GM12878 (cell line): ENCODE measurements around the gene SCARB1. TPM values are rescaled to one million over a fixed set of nuclear protein-coding genes. Genes with fewer than 3 reads are reported as not detected.

Source experiments
- ATAC-seq: fragments of 200-7000 bp; cut with Tn5 transposase; 3 replicates; pipeline ENCODE4 v1.9.1; 2020; ENCODE audit warnings: mild to moderate bottlenecking, moderate library complexity
- BruUV-seq: library from RNA; stranded (reverse); fragments of 400-500 nt; replicated peaks from 2 replicates; lab custom pipeline; 2021; lab: Mats Ljungman, UMichigan
- CTCF ChIA-PET: fragments of 300-600 bp; sonication (Branson Sonifier 250); formaldehyde crosslinking; extraction: SDS; loops from one replicate; lab custom pipeline; 2021; ENCODE audit warnings: inconsistent platforms; lab: Yijun Ruan, JAX
- POLR2A ChIA-PET: fragments of 350-600 bp; formaldehyde crosslinking; extraction: SDS; loops from one replicate; lab custom pipeline; 2021; ENCODE audit warnings: inconsistent platforms; lab: Charles Lee
- RAD21 ChIA-PET: fragments of 300-600 bp; sonication (Branson Sonifier 250); formaldehyde crosslinking; loops from one replicate; lab custom pipeline; 2023; ENCODE audit warnings: antibody characterized with exemption; ENCODE audit not compliant: unreplicated experiment; lab: Charles Lee
- SMC1A ChIA-PET: fragments of 300-600 bp; sonication (Branson Sonifier 250); formaldehyde crosslinking; loops from one replicate; lab custom pipeline; 2023; ENCODE audit not compliant: unreplicated experiment, uncharacterized antibody; lab: Charles Lee
- DNase-seq: peaks from one replicate; pipeline ENCODE4 v3.0.0-alpha.2; 2011; ENCODE audit warnings: low read depth, low spot score
- FAIRE-seq: peaks from 3 replicates; lab custom pipeline; 2011; peaks lifted over from hg19 to GRCh38; lab: Jason Lieb, UNC
- H2AFZ ChIP-seq: 2 replicates; pipeline ENCODE4 v1.6.0; 2011; ENCODE audit warnings: low read depth, low read length, control low read depth; ENCODE audit not compliant: control insufficient read depth
- H3K27ac ChIP-seq: 2 replicates; pipeline ENCODE4 v1.5.1; 2011; ENCODE audit warnings: control low read depth; ENCODE audit not compliant: control insufficient read depth, insufficient read depth
- H3K27me3 ChIP-seq, 2 experiments: replicated peaks in 1 of 2; 2 replicates each; pipeline versions ENCODE4 v1.6.0 to v1.6.1; 2011; ENCODE audit warnings: low read length in 1 of 2; ENCODE audit not compliant: control insufficient read depth in 2 of 2, insufficient read depth in 2 of 2
- H3K36me3 ChIP-seq, 2 experiments: 2 replicates each; pipeline ENCODE4 v1.5.1; 2011; ENCODE audit warnings: low read length in 1 of 2; ENCODE audit not compliant: control insufficient read depth in 2 of 2, insufficient read depth in 2 of 2
- H3K4me1 ChIP-seq: 2 replicates; pipeline ENCODE4 v1.6.1; 2011; ENCODE audit warnings: mild to moderate bottlenecking, low read length, moderate library complexity, mixed read lengths; ENCODE audit not compliant: control insufficient read depth, insufficient read depth
- H3K4me2 ChIP-seq: 2 replicates; pipeline ENCODE4 v1.6.0; 2011; ENCODE audit warnings: control low read depth; ENCODE audit not compliant: control insufficient read depth, insufficient read depth
- H3K4me3 ChIP-seq: fragments of 200-600 bp; sonication (generic); 2 replicates; pipeline ENCODE4 v1.5.1; 2016
- H3K79me2 ChIP-seq: 2 replicates; pipeline ENCODE4 v1.6.0; 2011; ENCODE audit warnings: low read length; ENCODE audit not compliant: control insufficient read depth, insufficient read depth
- H3K9ac ChIP-seq: 2 replicates; pipeline ENCODE4 v1.8.0; 2011; ENCODE audit warnings: low read length, control low read depth, mixed read lengths; ENCODE audit not compliant: control insufficient read depth, insufficient read depth
- H3K9me3 ChIP-seq: replicated peaks from 3 replicates; pipeline ENCODE4 v1.5.1; 2011; ENCODE audit warnings: mild to moderate bottlenecking, low read length; ENCODE audit not compliant: control insufficient read depth, insufficient read depth
- H4K20me1 ChIP-seq: 2 replicates; pipeline ENCODE4 v1.6.0; 2011; ENCODE audit not compliant: control insufficient read depth, insufficient read depth
- ATF7 ChIP-seq: fragments of 450-650 bp; IDR thresholded peaks from 2 replicates; pipeline ENCODE4 v1.6.1; 2016; ENCODE audit warnings: low read depth, mild to moderate bottlenecking
- CBFB ChIP-seq: IDR thresholded peaks from 2 replicates; pipeline ENCODE4 v1.6.1; 2016; ENCODE audit warnings: antibody characterized with exemption, low read depth
- CBX3 ChIP-seq: fragments of 200-600 bp; sonication (generic); IDR thresholded peaks from 2 replicates; pipeline ENCODE4 v1.6.1; 2016; ENCODE audit warnings: low read depth, borderline replicate concordance
- CEBPB ChIP-seq, 2 experiments: fragments of 150-350 bp in 1 of 2; IDR thresholded peaks; 2 replicates each; pipeline ENCODE4 v1.6.1; 2012 to 2014; ENCODE audit warnings: low read depth in 2 of 2, low read length in 2 of 2, borderline replicate concordance in 1 of 2, inconsistent platforms in 1 of 2
- DPF2 ChIP-seq: fragments of 450-650 bp; IDR thresholded peaks from 2 replicates; pipeline ENCODE4 v1.6.1; 2017; ENCODE audit warnings: mild to moderate bottlenecking
- GATAD2B ChIP-seq: fragments of 450-650 bp; conservative IDR thresholded peaks from 2 replicates; pipeline ENCODE4 v1.6.1; 2017; ENCODE audit warnings: low read depth, mild to moderate bottlenecking, moderate library complexity
- HDAC2 ChIP-seq: fragments of 200-600 bp; sonication (generic); IDR thresholded peaks from 2 replicates; pipeline ENCODE4 v1.6.1; 2017
- NFYA ChIP-seq: IDR thresholded peaks from 2 replicates; pipeline ENCODE4 v1.6.1; 2011; ENCODE audit warnings: low read depth, mild to moderate bottlenecking, low read length, improper control_type of control experiment, borderline replicate concordance
- NR2C2 ChIP-seq: IDR thresholded peaks from 2 replicates; pipeline ENCODE4 v1.6.1; 2011; ENCODE audit warnings: borderline replicate concordance, low read depth; ENCODE audit not compliant: control insufficient read depth, insufficient read length
- POLR2AphosphoS5 ChIP-seq: IDR thresholded peaks from 2 replicates; pipeline ENCODE4 v1.6.1; 2011; ENCODE audit warnings: mild to moderate bottlenecking, low read length, inconsistent platforms
- RUNX3 ChIP-seq: IDR thresholded peaks from 2 replicates; pipeline ENCODE4 v1.6.1; 2012; ENCODE audit warnings: low read length, inconsistent platforms
- WGBS: methylation state at CpG from one replicate; pipeline ENCODE4 v1.1.6; 2016; ENCODE audit warnings: low lambda C conversion rate; ENCODE audit not compliant: insufficient replicate concordance, insufficient coverage; ENCODE audit errors: missing lambda C conversion rate; 5-methylcytosine and 5-hydroxymethylcytosine counted together
- in situ Hi-C: fragments of 300-500 bp; cut with MboI; formaldehyde crosslinking; loops from 9 replicates; pipeline ENCODE4 v1.14.3; 2018; ENCODE audit warnings: mixed read lengths
- intact Hi-C: fragments of 100-400 bp; cut with micrococcal nuclease; formaldehyde crosslinking; loops from one replicate; pipeline ENCODE4 v1.14.2; 2022; ENCODE audit not compliant: unreplicated experiment
- polyA plus RNA-seq, 11 experiments: library from polyadenylated mRNA; depleted of rRNA in 4 of 11; unstranded in 6 of 11; stranded (reverse) in 5 of 11; fragments of >200 nt; fragmentation: Nextera tagmentation in 4 of 11; fragmentation: Illumina TruSeq in 1 of 11; extraction: Ambion mirVana in 4 of 11; extraction: Trizol in 1 of 11; gene quantifications; 1 replicate in 1 of 11; 2 replicates in 10 of 11; pipeline versions ENCODE4 v1.2.1 to v1.2.3, GENCODE V29; 2011 to 2016; ENCODE audit warnings: inconsistent platforms in 2 of 11, missing spikeins in 2 of 11, low read depth in 1 of 11
- total RNA-seq, 4 experiments: library from RNA; depleted of rRNA in 3 of 4; stranded (reverse); fragments of >200 nt in 3 of 4; fragmentation: Illumina TruSeq in 1 of 4; extraction: Trizol in 1 of 4; gene quantifications; 2 replicates each; pipeline versions ENCODE4 v1.2.1 to v1.2.3, GENCODE V29; 2013 to 2021
- TF ChIP-seq, protein P1 (sequence below): IDR thresholded peaks from 2 replicates; pipeline ENCODE4 v1.6.1; 2012; ENCODE audit warnings: improper control_type of control experiment, low read depth, low read length; ENCODE audit not compliant: insufficient replicate concordance
- TF ChIP-seq, protein P2 (sequence below): fragments of 450-650 bp; IDR thresholded peaks from 2 replicates; pipeline ENCODE4 v1.6.1; 2017; ENCODE audit warnings: mild to moderate bottlenecking
- TF ChIP-seq, protein P3 (sequence below): fragments of 450-650 bp; IDR thresholded peaks from 2 replicates; pipeline ENCODE4 v1.6.1; 2014; ENCODE audit warnings: mild to moderate bottlenecking

SCARB1 gene
- total and polyA plus RNA-seq, 10 of the 15 experiments (the other 5 are each of a cell fraction or from before 2014, with no cell fraction given): 0.34 to 104 (median 63.1) TPM

DNA sequence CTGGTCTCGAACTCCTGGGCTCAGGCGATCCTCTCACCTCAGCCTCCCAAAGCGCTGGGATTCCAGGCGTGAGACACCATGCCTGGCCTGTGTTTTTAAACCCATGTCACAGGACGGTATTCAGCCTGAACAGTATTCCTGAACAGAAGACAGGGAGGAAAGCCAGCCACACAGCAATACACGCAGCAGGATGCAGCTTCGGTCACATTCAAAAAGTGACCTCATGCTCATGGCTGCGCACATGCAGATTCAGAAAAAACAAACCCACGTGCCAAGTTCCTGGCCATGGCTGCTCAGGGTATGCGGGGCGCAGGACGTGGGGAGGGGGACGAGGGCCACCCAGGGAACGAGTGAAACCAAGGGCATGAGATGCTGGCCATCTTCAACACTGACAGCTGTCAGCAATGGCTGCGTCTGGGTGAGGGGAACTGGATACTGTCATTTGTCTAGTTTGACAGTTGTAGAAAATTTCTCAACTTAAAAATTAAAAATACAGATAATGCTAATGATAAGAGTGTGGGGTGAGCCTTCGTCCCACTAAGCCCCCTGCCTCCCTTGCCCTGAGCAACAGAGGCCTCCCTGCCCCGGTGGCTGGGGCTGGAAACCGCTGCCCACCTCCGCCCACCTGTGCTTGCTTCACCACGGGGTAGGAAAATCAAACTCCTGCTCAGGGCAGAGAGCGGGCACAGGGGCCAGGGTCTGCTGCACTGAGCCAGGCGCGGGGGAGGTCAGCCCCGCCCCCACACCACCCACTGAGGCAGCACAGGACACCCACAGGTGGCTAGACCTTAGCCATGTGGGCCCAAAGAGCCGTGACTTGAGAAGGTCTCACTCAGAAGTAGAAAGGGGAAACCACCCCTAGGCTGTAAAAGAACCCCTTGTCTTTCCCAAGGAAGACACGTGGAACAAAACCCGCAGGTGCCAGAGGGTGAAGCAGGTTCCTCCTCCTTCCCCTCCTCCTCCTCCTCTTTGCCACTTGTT lies 84.2 kb downstream of the SCARB1 start:
- peaks cover 10 to 17% of the 10 kb centered on the region in 2 experiments; a peak in 3 of 4 replicates for H3K36me3 ChIP-seq
- H3K4me2 ChIP-seq: peak overlapping the region; percentile 26; the same call in 1 of the 2 replicates
- 53% methylated on average over 27 of the region's 27 CpGs for WGBS
- H3K27me3 ChIP-seq: no peaks in the 10 kb centered on the region
- ChIA-PET SMC1A (interaction anchor here (1.0 kb wide), 1 partner anchor 127 kb away, joined by 4 read pairs; no protein-coding TSS in a partner anchor), CTCF (interaction anchor here (0.6 to 2.2 kb wide), 3 partner anchors 16 to 127 kb away, joined by 3 to 10 read pairs (median 4); no protein-coding TSS in a partner anchor), POLR2A (no interaction called here), RAD21 (interaction anchor here (0.6 kb wide), 1 partner anchor 140 kb away, joined by 3 read pairs; no protein-coding TSS in a partner anchor)
- H2AFZ ChIP-seq: no peak overlapping the region
- FAIRE-seq: peak; percentile 47
- H3K4me1 ChIP-seq: peaks cover 43% of the 10 kb centered on the region
- H3K9me3 ChIP-seq: no peaks in the 10 kb centered on the region; the same call in 1 of the 3 replicates
- H3K27ac ChIP-seq: peak overlapping the region; percentile 71
- peak overlapping the region; percentile 21; the same call in 1 of the 2 replicates for H3K9ac ChIP-seq
- peak; percentile 62 for ATAC-seq
- BruUV-seq: no TSS peak
- no peak overlapping the region for H3K4me3 ChIP-seq
- in situ Hi-C loops: no loop called here
- H3K79me2 ChIP-seq: no peaks in the 10 kb centered on the region
- intact Hi-C loops: loop anchor here (10.0 kb wide), 2 partner anchors 1345 to 1895 kb away; partner anchors contain the start of gene RILPL2
- no peaks in the 10 kb centered on the region for H4K20me1 ChIP-seq
- peak; percentile 61 for DNase-seq
- TF ChIP-seq RUNX3: peak; percentile 77
- TF ChIP-seq, protein P1, sequence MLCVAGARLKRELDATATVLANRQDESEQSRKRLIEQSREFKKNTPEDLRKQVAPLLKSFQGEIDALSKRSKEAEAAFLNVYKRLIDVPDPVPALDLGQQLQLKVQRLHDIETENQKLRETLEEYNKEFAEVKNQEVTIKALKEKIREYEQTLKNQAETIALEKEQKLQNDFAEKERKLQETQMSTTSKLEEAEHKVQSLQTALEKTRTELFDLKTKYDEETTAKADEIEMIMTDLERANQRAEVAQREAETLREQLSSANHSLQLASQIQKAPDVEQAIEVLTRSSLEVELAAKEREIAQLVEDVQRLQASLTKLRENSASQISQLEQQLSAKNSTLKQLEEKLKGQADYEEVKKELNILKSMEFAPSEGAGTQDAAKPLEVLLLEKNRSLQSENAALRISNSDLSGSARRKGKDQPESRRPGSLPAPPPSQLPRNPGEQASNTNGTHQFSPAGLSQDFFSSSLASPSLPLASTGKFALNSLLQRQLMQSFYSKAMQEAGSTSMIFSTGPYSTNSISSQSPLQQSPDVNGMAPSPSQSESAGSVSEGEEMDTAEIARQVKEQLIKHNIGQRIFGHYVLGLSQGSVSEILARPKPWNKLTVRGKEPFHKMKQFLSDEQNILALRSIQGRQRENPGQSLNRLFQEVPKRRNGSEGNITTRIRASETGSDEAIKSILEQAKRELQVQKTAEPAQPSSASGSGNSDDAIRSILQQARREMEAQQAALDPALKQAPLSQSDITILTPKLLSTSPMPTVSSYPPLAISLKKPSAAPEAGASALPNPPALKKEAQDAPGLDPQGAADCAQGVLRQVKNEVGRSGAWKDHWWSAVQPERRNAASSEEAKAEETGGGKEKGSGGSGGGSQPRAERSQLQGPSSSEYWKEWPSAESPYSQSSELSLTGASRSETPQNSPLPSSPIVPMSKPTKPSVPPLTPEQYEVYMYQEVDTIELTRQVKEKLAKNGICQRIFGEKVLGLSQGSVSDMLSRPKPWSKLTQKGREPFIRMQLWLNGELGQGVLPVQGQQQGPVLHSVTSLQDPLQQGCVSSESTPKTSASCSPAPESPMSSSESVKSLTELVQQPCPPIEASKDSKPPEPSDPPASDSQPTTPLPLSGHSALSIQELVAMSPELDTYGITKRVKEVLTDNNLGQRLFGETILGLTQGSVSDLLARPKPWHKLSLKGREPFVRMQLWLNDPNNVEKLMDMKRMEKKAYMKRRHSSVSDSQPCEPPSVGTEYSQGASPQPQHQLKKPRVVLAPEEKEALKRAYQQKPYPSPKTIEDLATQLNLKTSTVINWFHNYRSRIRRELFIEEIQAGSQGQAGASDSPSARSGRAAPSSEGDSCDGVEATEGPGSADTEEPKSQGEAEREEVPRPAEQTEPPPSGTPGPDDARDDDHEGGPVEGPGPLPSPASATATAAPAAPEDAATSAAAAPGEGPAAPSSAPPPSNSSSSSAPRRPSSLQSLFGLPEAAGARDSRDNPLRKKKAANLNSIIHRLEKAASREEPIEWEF: no peak
- peak; percentile 79 for TF ChIP-seq DPF2
- peak; percentile 22; the same call in 1 of the 2 replicates for TF ChIP-seq ATF7
- no peak for TF ChIP-seq NFYA
- TF ChIP-seq CEBPB (IDR thresholded peaks at IDR 0.05; ENCODE audit: borderline replicate concordance in 1 of 2, low read depth in 2 of 2, low read length in 2 of 2): no peak
- no peak for TF ChIP-seq CBFB
- TF ChIP-seq, protein P2, sequence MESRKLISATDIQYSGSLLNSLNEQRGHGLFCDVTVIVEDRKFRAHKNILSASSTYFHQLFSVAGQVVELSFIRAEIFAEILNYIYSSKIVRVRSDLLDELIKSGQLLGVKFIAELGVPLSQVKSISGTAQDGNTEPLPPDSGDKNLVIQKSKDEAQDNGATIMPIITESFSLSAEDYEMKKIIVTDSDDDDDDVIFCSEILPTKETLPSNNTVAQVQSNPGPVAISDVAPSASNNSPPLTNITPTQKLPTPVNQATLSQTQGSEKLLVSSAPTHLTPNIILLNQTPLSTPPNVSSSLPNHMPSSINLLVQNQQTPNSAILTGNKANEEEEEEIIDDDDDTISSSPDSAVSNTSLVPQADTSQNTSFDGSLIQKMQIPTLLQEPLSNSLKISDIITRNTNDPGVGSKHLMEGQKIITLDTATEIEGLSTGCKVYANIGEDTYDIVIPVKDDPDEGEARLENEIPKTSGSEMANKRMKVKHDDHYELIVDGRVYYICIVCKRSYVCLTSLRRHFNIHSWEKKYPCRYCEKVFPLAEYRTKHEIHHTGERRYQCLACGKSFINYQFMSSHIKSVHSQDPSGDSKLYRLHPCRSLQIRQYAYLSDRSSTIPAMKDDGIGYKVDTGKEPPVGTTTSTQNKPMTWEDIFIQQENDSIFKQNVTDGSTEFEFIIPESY: no peak
- TF ChIP-seq, protein P3, sequence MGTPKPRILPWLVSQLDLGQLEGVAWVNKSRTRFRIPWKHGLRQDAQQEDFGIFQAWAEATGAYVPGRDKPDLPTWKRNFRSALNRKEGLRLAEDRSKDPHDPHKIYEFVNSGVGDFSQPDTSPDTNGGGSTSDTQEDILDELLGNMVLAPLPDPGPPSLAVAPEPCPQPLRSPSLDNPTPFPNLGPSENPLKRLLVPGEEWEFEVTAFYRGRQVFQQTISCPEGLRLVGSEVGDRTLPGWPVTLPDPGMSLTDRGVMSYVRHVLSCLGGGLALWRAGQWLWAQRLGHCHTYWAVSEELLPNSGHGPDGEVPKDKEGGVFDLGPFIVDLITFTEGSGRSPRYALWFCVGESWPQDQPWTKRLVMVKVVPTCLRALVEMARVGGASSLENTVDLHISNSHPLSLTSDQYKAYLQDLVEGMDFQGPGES: no peak
- TF ChIP-seq NR2C2: no peak
- peak; percentile 31; the same call in 1 of the 2 replicates for TF ChIP-seq GATAD2B
- TF ChIP-seq HDAC2: no peak
- no peak for TF ChIP-seq POLR2AphosphoS5
- TF ChIP-seq CBX3: no peak
